Endothelial cell of umbilical vein (primary cell): ENCODE data around the gene MYOM3. TPM values are rescaled to one million over a fixed set of nuclear protein-coding genes. Genes with fewer than 3 reads are reported as not detected.

Experiments used
- BruUV-seq: library from RNA; stranded (reverse); fragments of 400-500 nt; replicated peaks from 2 replicates; lab custom pipeline; 2021; lab: Mats Ljungman, UMichigan
- CTCF ChIA-PET: fragments of 300-600, 350-600 bp; sonication (Branson Sonifier 250); formaldehyde crosslinking; loops from one replicate; lab custom pipeline; 2021; ENCODE audit warnings: antibody characterized with exemption, inconsistent platforms; lab: Charles Lee
- POLR2A ChIA-PET: fragments of 300-600, 350-600 bp; sonication (Branson Sonifier 250); formaldehyde crosslinking; loops from one replicate; lab custom pipeline; 2021; ENCODE audit warnings: antibody characterized with exemption, inconsistent platforms; lab: Charles Lee
- DNase-seq: peaks from one replicate; pipeline ENCODE4 v3.0.0-alpha.2; 2011; ENCODE audit warnings: low read depth, low spot score
- FAIRE-seq: peaks from 2 replicates; lab custom pipeline; 2011; peaks lifted over from hg19 to GRCh38; lab: Jason Lieb, UNC
- H2AFZ ChIP-seq: 2 replicates; pipeline ENCODE4 v1.6.0; 2012; ENCODE audit warnings: low read depth, low read length, control low read depth, inconsistent platforms
- H3K27ac ChIP-seq: 2 replicates; pipeline ENCODE4 v1.5.1; 2011; ENCODE audit warnings: low read depth, mild to moderate bottlenecking, control low read depth, low read length, moderate library complexity; ENCODE audit not compliant: insufficient read depth
- H3K27me3 ChIP-seq, 2 experiments: 2 replicates each; pipeline versions ENCODE4 v1.6.0 to v1.6.1; 2011; ENCODE audit warnings: low read length in 2 of 2, mixed read lengths in 1 of 2; ENCODE audit not compliant: control insufficient read depth in 2 of 2, insufficient read depth in 2 of 2
- H3K36me3 ChIP-seq, 2 experiments: 2 replicates in 1 of 2; 3 replicates in 1 of 2; pipeline ENCODE4 v1.5.1; 2011; ENCODE audit warnings: low read length in 2 of 2, mild to moderate bottlenecking in 1 of 2, moderate library complexity in 1 of 2; ENCODE audit not compliant: control insufficient read depth in 2 of 2, insufficient read depth in 2 of 2; ENCODE audit errors: extremely low read depth in 1 of 2
- H3K4me1 ChIP-seq: 3 replicates; pipeline ENCODE4 v1.5.1; 2011; ENCODE audit warnings: mild to moderate bottlenecking, low read length; ENCODE audit not compliant: control insufficient read depth, insufficient read depth; ENCODE audit errors: extremely low read depth
- H3K4me2 ChIP-seq: 2 replicates; pipeline ENCODE4 v1.6.1; 2011; ENCODE audit warnings: low read length, control low read depth, mixed read lengths; ENCODE audit not compliant: insufficient read depth
- H3K4me3 ChIP-seq, 3 experiments: fragments of 200-600 bp in 1 of 3; sonication (generic), shearing (Covaris generic) in 1 of 3; replicated peaks in 1 of 3; 2 replicates each; pipeline ENCODE4 v1.5.1; 2011 to 2016; ENCODE audit warnings: control low read depth in 3 of 3, low read length in 3 of 3, mild to moderate bottlenecking in 2 of 3, inconsistent platforms in 1 of 3, low read depth in 1 of 3, moderate library complexity in 1 of 3; ENCODE audit not compliant: insufficient read depth in 1 of 3
- H3K79me2 ChIP-seq: 2 replicates; pipeline ENCODE4 v1.6.0; 2012; ENCODE audit warnings: low read length, inconsistent platforms; ENCODE audit not compliant: control insufficient read depth, insufficient read depth
- H3K9ac ChIP-seq: replicated peaks from 2 replicates; pipeline ENCODE3; 2011; ENCODE audit warnings: low read length, control low read depth; ENCODE audit not compliant: insufficient read depth; ENCODE audit errors: extremely low read depth
- H3K9me1 ChIP-seq: replicated peaks from 3 replicates; pipeline ENCODE4 v1.6.0; 2011; ENCODE audit warnings: mild to moderate bottlenecking, low read length; ENCODE audit not compliant: control insufficient read depth, insufficient read depth; ENCODE audit errors: extremely low read depth
- H3K9me3 ChIP-seq: replicated peaks from 2 replicates; pipeline ENCODE4 v1.5.1; 2012; ENCODE audit warnings: low read length, inconsistent platforms; ENCODE audit not compliant: control insufficient read depth, insufficient read depth
- H4K20me1 ChIP-seq: replicated peaks from 2 replicates; pipeline ENCODE3; 2011; ENCODE audit warnings: mild to moderate bottlenecking, low read length; ENCODE audit not compliant: control insufficient read depth, insufficient read depth; ENCODE audit errors: extremely low read depth
- CTCF ChIP-seq, 2 donors: IDR thresholded peaks; 1 replicate in 1 of 2; 2 replicates in 1 of 2; pipeline ENCODE4 v1.5.1; 2011; ENCODE audit warnings: low read length in 2 of 2, mild to moderate bottlenecking in 2 of 2, moderate library complexity in 2 of 2, control low read depth in 1 of 2, inconsistent platforms in 1 of 2, low read depth in 1 of 2; ENCODE audit not compliant: insufficient read depth in 1 of 2; ENCODE audit errors: extremely low read depth in 1 of 2
- EZH2 ChIP-seq: IDR thresholded peaks from 2 replicates; pipeline ENCODE4 v1.6.1; 2012; ENCODE audit warnings: borderline replicate concordance, low read depth, mild to moderate bottlenecking, moderate library complexity, low read length, inconsistent platforms; ENCODE audit not compliant: severe bottlenecking
- FOS ChIP-seq: IDR thresholded peaks from 2 replicates; pipeline ENCODE4 v1.6.1; 2011; ENCODE audit warnings: mild to moderate bottlenecking, low read length, moderate library complexity, borderline replicate concordance; ENCODE audit not compliant: insufficient read depth
- GATA2 ChIP-seq: IDR thresholded peaks from 2 replicates; pipeline ENCODE4 v1.7.0; 2011; ENCODE audit warnings: low read depth, mild to moderate bottlenecking, moderate library complexity, mixed read lengths, low read length; ENCODE audit not compliant: insufficient read length, insufficient read depth
- JUN ChIP-seq: IDR thresholded peaks from 2 replicates; pipeline ENCODE4 v1.6.1; 2011; ENCODE audit warnings: borderline replicate concordance, low read depth; ENCODE audit not compliant: insufficient read length, insufficient read depth
- MAX ChIP-seq: IDR thresholded peaks from 2 replicates; pipeline ENCODE4 v1.6.1; 2011; ENCODE audit not compliant: insufficient read depth, insufficient read length
- MYC ChIP-seq: IDR thresholded peaks from one replicate; pipeline ENCODE4 v1.6.1; 2011; ENCODE audit warnings: mild to moderate bottlenecking, low read depth, low read length
- POLR2A ChIP-seq: IDR thresholded peaks from 2 replicates; pipeline ENCODE4 v1.6.1; 2012; ENCODE audit warnings: low read depth, mild to moderate bottlenecking, control low read depth, low read length
- POLR2AphosphoS5 ChIP-seq: IDR thresholded peaks from 2 replicates; pipeline ENCODE4 v1.6.1; 2012; ENCODE audit warnings: low read depth, mild to moderate bottlenecking, control low read depth, low read length, moderate library complexity; ENCODE audit not compliant: insufficient read depth
- dilution Hi-C: fragments of 300-500 bp; cut with MboI; formaldehyde crosslinking; loops from one replicate; pipeline ENCODE4 v1.15.0; 2019; ENCODE audit warnings: low sequenced_read_pairs; ENCODE audit not compliant: extremely low pct_ligation_motif_present
- intact Hi-C: fragments of 100-400 bp; cut with micrococcal nuclease; formaldehyde crosslinking; loops from one replicate; pipeline ENCODE4 v1.10.0; 2022
- polyA plus RNA-seq, 4 experiments: library from polyadenylated mRNA; depleted of rRNA in 3 of 4; stranded (reverse) in 3 of 4; unstranded in 1 of 4; fragments of >200 nt; gene quantifications; 2 replicates each; pipeline versions ENCODE4 v1.2.1 to v1.2.3, GENCODE V29; 2011 to 2012; ENCODE audit warnings: missing spikeins in 1 of 4
- total RNA-seq: library from RNA; stranded (reverse); gene quantifications from 2 replicates; pipeline ENCODE4 v1.2.3, GENCODE V29; 2021

MYOM3 gene
- total and polyA plus RNA-seq, 2 donors (not counting 3 experiments of a cell fraction or from before 2014, with no cell fraction given) = 0.11 to 0.40 TPM

GRCh38 chr1:24052220-24052619 lies 59.7 kb downstream of the MYOM3 start:
- no peaks in the 10 kb centered on the region for H3K9me1 ChIP-seq
- no peak overlapping the region for H3K4me2 ChIP-seq
- no peak overlapping the region for H3K9ac ChIP-seq
- ChIA-PET POLR2A (no interaction called here), CTCF (interaction anchor here (2.0 kb wide), 1 partner anchor 19 kb away, joined by 5 read pairs; no protein-coding TSS in a partner anchor)
- BruUV-seq = no TSS peak
- no peak overlapping the region for H3K4me3 ChIP-seq
- FAIRE-seq = no peak
- no peaks in the 10 kb centered on the region for H4K20me1 ChIP-seq
- no peaks in the 10 kb centered on the region for H3K79me2 ChIP-seq
- no peaks in the 10 kb centered on the region for H3K9me3 ChIP-seq
- H3K4me1 ChIP-seq = peaks cover 2% of the 10 kb centered on the region
- H3K27ac ChIP-seq = no peak overlapping the region
- intact Hi-C loops = no loop called here
- dilution Hi-C loops = no loop called here
- no peak overlapping the region for H2AFZ ChIP-seq
- no peaks in the 10 kb centered on the region for H3K36me3 ChIP-seq
- no peak for DNase-seq
- H3K27me3 ChIP-seq = peaks cover 2 to 5% of the 10 kb centered on the region in 2 experiments
- TF ChIP-seq JUN (no peak), MAX (no peak), GATA2 (no peak), CTCF (IDR thresholded peaks at IDR 0.05; ENCODE audit: extremely low read depth in 1 of 2, insufficient read depth in 1 of 2, low read depth in 1 of 2, low read length in 2 of 2) (no peak), POLR2AphosphoS5 (no peak), MYC (no peak), POLR2A (no peak), EZH2 (no peak), FOS (no peak)
